Fibroblast of villous mesenchyme (primary cell): ENCODE data around the gene FGF13. TPM values are rescaled to one million over a fixed set of nuclear protein-coding genes. Genes with fewer than 3 reads are reported as not detected.

Experiments used
- DNase-seq: peaks from one replicate; pipeline ENCODE4 v3.0.0-alpha.2; 2010; ENCODE audit warnings: low read depth
- H3K4me3 ChIP-seq: 2 replicates; pipeline ENCODE4 v1.5.1; 2011; ENCODE audit warnings: low read depth, mild to moderate bottlenecking, low read length
- CTCF ChIP-seq: IDR thresholded peaks from 2 replicates; pipeline ENCODE4 v1.5.1; 2012; ENCODE audit warnings: low read depth, mild to moderate bottlenecking, low read length; ENCODE audit not compliant: insufficient read depth
- total RNA-seq: library from RNA; depleted of rRNA; stranded (reverse); fragments of >200 nt; gene quantifications from 2 replicates; pipeline ENCODE4 v1.2.3, GENCODE V29; 2012

The FGF13 gene
- total RNA-seq, 1 donor: not detected

GRCh38 chrX:138690591-138690990 lies 20.9 kb downstream of the FGF13 start:
- TF ChIP-seq CTCF: no peak
- no peak for DNase-seq
- H3K4me3 ChIP-seq: no peak overlapping the region

GRCh38 chrX:138683600-138683999 lies 27.9 kb downstream of the FGF13 start:
- DNase-seq: no peak
- no peak for TF ChIP-seq CTCF
- no peak overlapping the region for H3K4me3 ChIP-seq

- DNase-seq: no peak
- H3K4me3 ChIP-seq: no peak overlapping the region
- TF ChIP-seq CTCF: no peak
These were observed 41.8 kb downstream of the FGF13 start for GRCh38 chrX:138669693-138670092.

GRCh38 chrX:138664466-138664865 lies 47.1 kb downstream of the FGF13 start:
- H3K4me3 ChIP-seq: no peak overlapping the region
- no peak for TF ChIP-seq CTCF
- no peak for DNase-seq

GRCh38 chrX:138664016-138664415 lies 47.5 kb downstream of the FGF13 start:
- DNase-seq: no peak
- no peak for TF ChIP-seq CTCF

GRCh38 chrX:138651494-138651893 lies 60.0 kb downstream of the FGF13 start:
- DNase-seq: no peak
- no peak for TF ChIP-seq CTCF
- no peak overlapping the region for H3K4me3 ChIP-seq

More at GRCh38 chrX:138664016-138664415, 47.5 kb downstream of the FGF13 start:
- no peak overlapping the region for H3K4me3 ChIP-seq

- no peak for TF ChIP-seq CTCF
- H3K4me3 ChIP-seq: no peak overlapping the region
- no peak for DNase-seq
These were observed 62.9 kb downstream of the FGF13 start for GRCh38 chrX:138648568-138648967.
